ENCODE measurements around the gene FCGBP.
A peak's percentile ranks its signal among the peaks of the same experiment; 100 is the strongest.
"Not testable (repeated sequence)": the region's sequence is repeated elsewhere in the genome, so short reads cannot be mapped to it uniquely, and the experiment has no call there.

FCGBP gene

GRCh38 chr19:39917561-39918182, 16.8 kb downstream of the FCGBP start:
- no peak for DNase-seq (ENCODE audit: low read depth in 2 of 2)

- no peak for DNase-seq (ENCODE audit: low read depth in 2 of 2)
Observed at GRCh38 chr19:39916851-39917396, 17.5 kb downstream of the FCGBP start.

- no peak for DNase-seq (ENCODE audit: low read depth in 2 of 2)
Observed at GRCh38 chr19:39916236-39916635, 18.2 kb downstream of the FCGBP start.

- DNase-seq (ENCODE audit: low read depth in 2 of 2), result no peak
Observed at GRCh38 chr19:39915848-39916215, 18.6 kb downstream of the FCGBP start.

GRCh38 chr19:39915101-39915847, 19.2 kb downstream of the FCGBP start:
- no peak for DNase-seq (ENCODE audit: low read depth in 2 of 2)

GRCh38 chr19:39913682-39914333, 20.6 kb downstream of the FCGBP start:
- no peak for DNase-seq (ENCODE audit: low read depth in 2 of 2)

GRCh38 chr19:39908803-39909202, 25.6 kb downstream of the FCGBP start:
- DNase-seq (ENCODE audit: low read depth in 2 of 2), result no peak

- DNase-seq (ENCODE audit: low read depth in 2 of 2), result no peak
Observed at GRCh38 chr19:39906820-39907611, 27.4 kb downstream of the FCGBP start.

GRCh38 chr19:39906283-39906682, 28.2 kb downstream of the FCGBP start:
- DNase-seq (ENCODE audit: low read depth in 2 of 2), result no peak

- DNase-seq (ENCODE audit: low read depth in 2 of 2), result not testable (repeated sequence)
Observed at GRCh38 chr19:39903486-39904091, 30.8 kb downstream of the FCGBP start.

GRCh38 chr19:39902326-39902725, 32.1 kb downstream of the FCGBP start:
- not testable (repeated sequence) for DNase-seq (ENCODE audit: low read depth in 2 of 2)

- not testable (repeated sequence) for DNase-seq (ENCODE audit: low read depth in 2 of 2)
Observed at GRCh38 chr19:39901681-39902080, 32.8 kb downstream of the FCGBP start.

- DNase-seq (ENCODE audit: low read depth in 2 of 2), result not testable (repeated sequence)
Observed at GRCh38 chr19:39898858-39899257, 35.6 kb downstream of the FCGBP start.

- peak in 1 of 2 experiments; percentile 6 for DNase-seq (ENCODE audit: low read depth in 2 of 2)
Observed at GRCh38 chr19:39897511-39898245, 36.8 kb downstream of the FCGBP start.

- not testable (repeated sequence) for DNase-seq (ENCODE audit: low read depth in 2 of 2)
Observed at GRCh38 chr19:39895096-39895495, 39.3 kb downstream of the FCGBP start.

- not testable (repeated sequence) for DNase-seq (ENCODE audit: low read depth in 2 of 2)
Observed at GRCh38 chr19:39894236-39894606, 40.2 kb downstream of the FCGBP start.

GRCh38 chr19:39893366-39894235, 40.8 kb downstream of the FCGBP start:
- DNase-seq (ENCODE audit: low read depth in 2 of 2), result not testable (repeated sequence)

- not testable (repeated sequence) for DNase-seq (ENCODE audit: low read depth in 2 of 2)
Observed at GRCh38 chr19:39892506-39892902, 41.9 kb downstream of the FCGBP start.

- not testable (repeated sequence) for DNase-seq (ENCODE audit: low read depth in 2 of 2)
Observed at GRCh38 chr19:39891660-39892505, 42.6 kb downstream of the FCGBP start.
